Measurements from ENCODE around the gene PAEP.
A peak's percentile ranks its signal among the peaks of the same experiment; 100 is the strongest.

Gene PAEP

GRCh38 chr9:135574331-135574730, 12.8 kb downstream of the PAEP start:
- intact Hi-C loops (cut with DNase I): no loop called here

GRCh38 chr9:135574943-135575342, 13.4 kb downstream of the PAEP start:
- DNase-seq: peak in 1 of 10 donors; percentile 41
- intact Hi-C loops (cut with DNase I): no loop called here

More at GRCh38 chr9:135574331-135574730, 12.8 kb downstream of the PAEP start:
- peak in 1 of 10 donors; percentile 42 for DNase-seq

- intact Hi-C loops (cut with DNase I): no loop called here
- peak in 1 of 10 donors; percentile 62 for DNase-seq
These were observed 14.6 kb downstream of the PAEP start for GRCh38 chr9:135575995-135576631.

GRCh38 chr9:135577256-135577655, 15.7 kb downstream of the PAEP start:
- peak in 1 of 10 donors; percentile 59 for DNase-seq
- intact Hi-C loops (cut with DNase I): no loop called here

GRCh38 chr9:135579356-135579755, 17.8 kb downstream of the PAEP start:
- DNase-seq: no peak
- intact Hi-C loops (cut with DNase I): no loop called here

- DNase-seq: no peak
- intact Hi-C loops (cut with DNase I): no loop called here
These were observed 18.5 kb downstream of the PAEP start for GRCh38 chr9:135579889-135580660.

GRCh38 chr9:135580664-135581380, 19.3 kb downstream of the PAEP start:
- intact Hi-C loops (cut with DNase I): no loop called here
- DNase-seq: peak in 1 of 10 donors; percentile 27

GRCh38 chr9:135581636-135582426, 20.3 kb downstream of the PAEP start:
- intact Hi-C loops (cut with DNase I): no loop called here
- DNase-seq: peak in 2 of 10 donors; percentile 59 to 61

GRCh38 chr9:135582541-135582940, 21.0 kb downstream of the PAEP start:
- DNase-seq: peak in 2 of 10 donors; percentile 57 to 65
- intact Hi-C loops (cut with DNase I): no loop called here

- intact Hi-C loops (cut with DNase I): no loop called here
- DNase-seq: peak in 2 of 10 donors; percentile 63 to 71
These were observed 21.6 kb downstream of the PAEP start for GRCh38 chr9:135582966-135583687.

- intact Hi-C loops (cut with DNase I): no loop called here
- DNase-seq: peak in 2 of 10 donors; percentile 52 to 77
These were observed 22.1 kb downstream of the PAEP start for GRCh38 chr9:135583688-135584011.

GRCh38 chr9:135584371-135584770, 22.8 kb downstream of the PAEP start:
- intact Hi-C loops (cut with DNase I): no loop called here
- peak in 1 of 10 donors; percentile 71 for DNase-seq

GRCh38 chr9:135584934-135585333, 23.4 kb downstream of the PAEP start:
- DNase-seq: peak in 1 of 10 donors; percentile 29
- intact Hi-C loops (cut with DNase I): no loop called here

- intact Hi-C loops (cut with DNase I): no loop called here
- peak in 1 of 10 donors; percentile 68 for DNase-seq
These were observed 25.1 kb downstream of the PAEP start for GRCh38 chr9:135586601-135587109.

- intact Hi-C loops (cut with DNase I): no loop called here
- no peak for DNase-seq
These were observed 26.1 kb downstream of the PAEP start for GRCh38 chr9:135587658-135588057.

GRCh38 chr9:135588371-135588770, 26.8 kb downstream of the PAEP start:
- DNase-seq: peak in 1 of 10 donors; percentile 44
- intact Hi-C loops (cut with DNase I): no loop called here

- intact Hi-C loops (cut with DNase I): no loop called here
- peak in 2 of 10 donors; percentile 67 to 71 for DNase-seq
These were observed 27.5 kb downstream of the PAEP start for GRCh38 chr9:135588886-135589595.

GRCh38 chr9:135589596-135590485, 28.3 kb downstream of the PAEP start:
- peak in 2 of 10 donors; percentile 29 to 33 for DNase-seq
- intact Hi-C loops (cut with DNase I): no loop called here
